ENCODE data around the gene RABGAP1L.

RABGAP1L gene

DNA sequence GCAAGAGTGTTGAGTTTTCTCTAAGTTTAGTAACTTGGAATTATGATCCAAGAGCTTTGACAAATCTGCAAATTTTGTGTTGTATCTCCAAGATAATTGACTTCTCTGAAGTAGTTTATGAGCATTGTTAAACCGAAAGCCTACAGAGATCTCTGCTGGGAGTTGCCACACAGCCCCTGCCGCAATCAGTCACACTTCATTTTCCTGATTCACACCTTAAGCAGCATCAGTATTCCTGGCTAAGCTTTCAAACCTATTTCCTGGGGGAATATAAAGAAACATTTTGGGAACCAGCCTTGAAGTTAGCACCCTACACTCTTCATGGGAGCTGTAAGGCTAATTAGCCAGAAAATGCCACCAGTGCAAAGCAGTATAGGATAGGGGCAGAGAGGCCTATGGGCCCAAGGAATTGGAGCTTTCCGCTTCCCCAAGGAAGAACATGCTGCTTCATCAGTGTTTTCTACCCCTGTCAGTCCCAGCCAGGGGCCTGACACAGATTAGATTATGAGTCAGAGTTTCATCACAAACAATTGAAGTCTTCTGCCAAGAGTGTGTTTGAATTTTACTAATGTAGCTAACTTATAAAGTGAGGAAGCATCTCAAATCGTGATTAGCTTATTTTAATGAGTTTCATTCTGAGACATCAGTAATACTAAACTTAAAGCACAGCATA lies 817.3 kb downstream of the RABGAP1L start:
- DNase-seq = no peak

DNA sequence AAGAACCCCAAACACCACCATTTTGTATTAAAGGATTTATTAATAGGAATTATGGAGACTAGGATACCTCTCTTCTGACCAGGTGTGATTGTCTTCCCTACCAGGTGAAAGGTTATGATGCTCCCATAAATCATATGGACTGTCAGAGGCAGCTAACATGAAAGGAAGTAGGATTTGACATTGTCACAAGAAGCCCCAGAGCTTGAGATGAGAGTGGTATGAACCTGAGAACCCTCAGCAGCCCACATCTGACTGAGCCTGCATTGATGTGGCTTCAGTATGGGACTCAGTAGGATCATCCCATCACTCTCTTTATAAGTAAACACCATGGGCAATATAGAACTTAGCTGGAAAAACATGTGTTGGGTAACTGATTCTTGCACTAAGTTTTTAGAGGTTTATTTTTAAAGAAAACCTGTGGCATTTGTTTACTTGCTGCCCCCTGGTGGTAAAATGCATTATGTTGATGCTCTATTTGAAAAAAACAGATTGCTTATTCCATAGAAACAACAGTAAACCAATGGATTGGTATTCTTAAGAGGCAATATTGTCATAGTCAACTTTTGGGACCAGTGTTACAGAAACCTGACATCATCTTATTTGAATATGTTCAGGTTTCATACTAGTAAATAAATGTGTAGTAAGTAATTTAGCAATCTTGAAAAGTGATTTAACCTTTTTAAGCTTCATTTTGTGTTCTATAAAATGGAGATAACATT lies 823.8 kb downstream of the RABGAP1L start:
- peak; percentile 32 for DNase-seq

DNA sequence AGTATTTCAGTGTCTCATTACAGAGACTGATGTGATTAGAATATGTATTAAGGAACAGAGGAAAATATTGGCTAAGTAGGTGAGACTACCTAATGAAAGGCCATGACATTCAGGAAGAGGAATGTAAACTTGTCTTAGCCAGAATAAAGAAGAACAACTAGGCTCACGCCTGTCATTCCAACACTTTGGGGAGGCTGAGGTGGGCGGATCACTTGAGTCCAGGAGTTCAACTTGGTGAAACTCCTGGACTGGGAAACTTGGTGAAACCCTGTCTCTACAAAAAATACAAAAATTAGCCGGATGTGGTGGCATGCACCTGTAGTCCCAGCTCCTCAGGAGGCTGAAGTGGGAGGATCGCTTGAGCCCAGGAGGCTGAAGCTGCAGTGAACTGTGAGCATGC lies 825.6 kb downstream of the RABGAP1L start:
- no peak for DNase-seq

DNA sequence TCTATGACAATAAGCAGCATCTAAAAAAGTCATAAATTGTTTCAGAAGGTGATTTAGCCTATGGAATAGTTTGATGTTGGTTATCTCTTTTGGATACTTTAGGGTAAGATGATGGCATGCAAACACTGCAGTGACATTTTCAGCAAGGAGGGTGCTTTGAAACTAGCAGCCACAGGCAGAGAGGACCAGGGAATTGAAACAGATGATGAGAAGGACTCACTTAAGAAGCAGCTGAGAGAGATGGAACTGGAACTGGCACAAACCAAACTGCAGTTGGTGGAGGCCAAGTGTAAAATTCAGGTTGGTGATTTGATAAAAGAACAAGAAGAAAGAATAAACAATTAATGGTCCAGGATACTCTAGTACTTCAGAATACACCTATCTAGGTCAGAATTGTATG lies 829.2 kb downstream of the RABGAP1L start:
- no peak for DNase-seq

DNA sequence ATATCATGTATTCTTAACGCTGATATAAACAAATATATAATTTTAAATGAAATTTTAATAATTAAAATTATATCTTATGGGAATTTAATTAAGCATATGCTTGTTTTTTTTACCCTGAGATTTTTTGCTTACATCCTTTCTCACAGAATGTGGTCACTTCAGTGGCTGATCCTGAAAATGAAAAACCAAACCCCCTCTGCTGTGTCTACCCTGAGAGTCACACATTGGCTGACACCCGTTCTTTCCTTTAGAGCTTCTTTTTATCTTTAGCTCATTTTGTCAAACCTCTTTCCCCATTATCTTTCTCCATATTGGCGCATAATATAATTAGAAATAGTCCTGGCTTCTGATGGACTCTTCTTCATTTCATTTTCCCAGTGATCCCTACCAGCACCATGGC lies 829.7 kb downstream of the RABGAP1L start:
- no peak for DNase-seq

DNA sequence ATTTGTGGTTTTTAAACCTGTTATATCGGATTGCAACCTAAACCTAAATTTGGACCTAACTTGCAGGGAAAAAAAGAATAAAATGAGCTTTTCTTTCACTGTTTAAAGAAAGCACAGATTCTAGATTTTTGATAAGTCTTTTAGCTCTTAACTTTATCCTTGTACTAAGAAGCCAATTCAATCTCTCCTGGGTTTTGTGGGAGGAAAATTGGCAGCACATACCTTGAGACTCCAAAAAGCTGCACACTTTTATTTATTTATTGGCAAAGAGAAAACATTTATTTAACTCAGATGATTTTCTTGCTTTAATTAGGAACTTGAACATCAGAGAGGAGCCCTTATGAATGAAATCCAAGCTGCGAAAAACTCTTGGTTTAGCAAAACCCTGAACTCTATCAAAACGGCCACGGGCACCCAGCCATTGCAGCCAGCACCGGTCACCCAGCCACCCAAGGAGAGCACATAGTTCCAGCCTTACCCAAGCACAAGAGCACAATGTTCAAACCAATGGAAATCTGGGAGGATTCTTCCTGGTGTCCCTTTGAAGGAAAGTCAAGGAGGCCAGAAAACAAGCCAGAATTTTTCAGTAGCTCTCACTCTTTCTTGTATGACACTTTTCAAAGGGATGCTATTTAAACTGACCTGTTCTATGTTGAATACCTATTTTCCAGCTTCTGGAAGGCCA lies 830.4 kb downstream of the RABGAP1L start:
- DNase-seq = no peak

DNA sequence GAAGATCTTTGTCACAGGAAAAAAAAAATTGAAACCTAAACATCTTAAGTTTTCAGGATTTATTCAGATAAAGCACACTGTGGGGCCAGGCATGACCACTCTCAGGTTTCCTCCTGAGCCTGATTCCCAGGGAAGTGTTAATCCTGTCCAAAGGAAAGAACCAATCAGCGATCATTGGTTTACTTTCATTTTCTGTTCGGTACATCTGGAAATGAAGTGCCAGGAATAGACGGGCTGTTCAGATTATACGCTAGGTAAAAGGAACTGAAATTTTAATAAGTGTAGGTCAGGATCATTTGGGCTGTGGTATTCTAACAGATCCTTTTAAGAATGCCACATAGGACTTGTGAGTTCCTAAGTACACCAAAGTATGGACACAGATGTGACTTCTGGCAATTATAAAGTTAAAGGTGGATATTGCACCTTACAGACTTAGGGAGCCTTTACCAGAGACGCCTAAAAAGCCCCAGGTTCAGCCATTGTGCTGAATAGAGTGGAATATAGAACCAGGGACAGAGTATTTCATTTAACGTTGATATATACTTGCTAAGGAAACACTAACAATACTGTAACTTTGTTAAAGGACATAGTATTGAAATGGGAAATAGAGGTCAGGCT lies 831.2 kb downstream of the RABGAP1L start:
- DNase-seq = no peak

DNA sequence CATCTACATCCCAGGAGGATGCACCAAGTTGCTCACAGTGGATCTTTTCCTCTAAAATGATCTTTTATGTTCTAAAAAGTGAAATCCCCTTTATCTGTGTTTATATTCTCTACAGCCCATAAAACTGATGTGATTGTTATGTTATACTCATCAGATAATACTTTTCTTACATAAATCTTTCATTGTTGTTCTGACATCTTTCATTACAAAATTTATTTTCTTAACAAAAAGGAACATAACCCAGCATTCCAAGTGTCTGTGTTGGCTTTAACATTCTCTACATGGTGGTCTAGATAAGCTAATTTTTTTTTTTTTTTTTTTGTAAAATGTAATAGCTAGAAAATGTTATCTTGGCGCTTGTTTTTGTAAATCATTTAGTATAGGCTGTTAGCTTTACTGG lies 832.2 kb downstream of the RABGAP1L start:
- DNase-seq = no peak

DNA sequence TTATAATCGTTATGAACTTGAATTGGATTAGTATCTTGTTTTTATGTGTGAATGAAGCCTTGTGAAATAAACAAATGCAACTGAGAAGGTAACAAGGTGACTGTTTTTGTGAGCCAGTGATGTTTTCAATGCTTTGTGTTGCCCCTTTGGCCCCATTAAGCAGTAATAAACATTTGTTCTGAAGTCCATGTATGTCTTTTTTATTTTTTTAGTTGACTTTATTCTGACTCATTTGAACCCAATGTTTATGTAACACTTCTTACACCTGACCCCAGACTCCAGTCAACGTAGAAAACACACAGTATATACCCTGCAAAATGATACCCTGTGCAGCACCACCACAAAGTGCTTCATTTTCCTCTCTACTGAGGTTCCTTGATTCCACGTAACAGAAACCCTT lies 835.8 kb downstream of the RABGAP1L start:
- DNase-seq = no peak

DNA sequence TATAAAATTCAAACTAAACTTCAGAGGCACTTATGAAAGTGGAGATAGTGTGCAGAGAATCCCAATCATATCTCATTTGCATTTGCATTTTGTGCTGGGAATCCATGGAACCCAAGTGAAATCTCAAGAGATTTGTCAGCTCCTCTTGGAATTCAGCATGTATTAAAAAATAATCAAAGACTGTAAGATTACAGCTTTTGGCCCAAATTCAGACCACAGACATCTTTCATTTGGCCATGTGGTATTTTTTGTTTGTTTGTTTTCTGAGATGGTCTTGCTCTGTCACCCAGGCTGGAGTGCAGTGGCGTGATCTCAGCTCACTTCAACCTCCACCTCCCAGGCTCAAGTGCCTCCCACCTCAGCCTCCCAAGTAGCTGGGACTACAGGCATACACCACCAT lies 836.6 kb downstream of the RABGAP1L start:
- DNase-seq = no peak

DNA sequence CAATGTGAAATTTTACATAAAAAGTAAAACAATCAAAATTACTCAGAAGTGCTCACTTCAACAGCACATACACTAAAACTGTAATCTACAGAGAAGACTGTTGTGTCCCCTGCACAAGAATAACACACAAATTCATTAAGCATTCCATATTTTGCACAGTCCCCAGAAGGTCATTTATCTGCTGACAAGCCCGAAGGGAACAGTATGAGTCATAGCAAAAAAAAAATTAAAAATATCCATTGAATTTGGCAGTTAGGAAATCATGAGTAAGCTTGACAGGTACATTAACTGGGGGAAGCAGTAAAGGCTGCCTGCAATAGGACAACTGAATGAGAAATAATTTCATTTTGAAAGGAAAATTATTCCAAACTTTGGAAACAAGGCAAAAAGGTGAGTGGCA lies 837.2 kb downstream of the RABGAP1L start:
- DNase-seq = no peak

DNA sequence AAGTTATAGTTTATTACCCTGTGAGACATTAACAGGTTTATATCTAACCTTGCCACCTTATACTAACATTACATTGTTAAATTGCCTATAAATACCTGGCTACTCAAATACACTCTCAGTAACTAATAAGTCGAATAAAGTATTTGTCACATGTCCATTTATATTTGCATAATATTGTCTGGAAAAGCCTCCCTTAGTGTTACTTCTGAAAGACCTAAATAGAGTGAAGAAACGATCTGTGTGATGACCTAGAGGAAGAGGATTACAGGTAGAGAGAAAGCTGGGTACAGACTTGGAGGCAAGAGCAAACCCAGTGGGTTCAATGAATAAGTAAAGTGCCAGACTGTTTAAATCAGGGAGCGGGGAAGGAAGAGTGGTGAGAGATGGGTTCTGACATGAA lies 837.7 kb downstream of the RABGAP1L start:
- DNase-seq = no peak

DNA sequence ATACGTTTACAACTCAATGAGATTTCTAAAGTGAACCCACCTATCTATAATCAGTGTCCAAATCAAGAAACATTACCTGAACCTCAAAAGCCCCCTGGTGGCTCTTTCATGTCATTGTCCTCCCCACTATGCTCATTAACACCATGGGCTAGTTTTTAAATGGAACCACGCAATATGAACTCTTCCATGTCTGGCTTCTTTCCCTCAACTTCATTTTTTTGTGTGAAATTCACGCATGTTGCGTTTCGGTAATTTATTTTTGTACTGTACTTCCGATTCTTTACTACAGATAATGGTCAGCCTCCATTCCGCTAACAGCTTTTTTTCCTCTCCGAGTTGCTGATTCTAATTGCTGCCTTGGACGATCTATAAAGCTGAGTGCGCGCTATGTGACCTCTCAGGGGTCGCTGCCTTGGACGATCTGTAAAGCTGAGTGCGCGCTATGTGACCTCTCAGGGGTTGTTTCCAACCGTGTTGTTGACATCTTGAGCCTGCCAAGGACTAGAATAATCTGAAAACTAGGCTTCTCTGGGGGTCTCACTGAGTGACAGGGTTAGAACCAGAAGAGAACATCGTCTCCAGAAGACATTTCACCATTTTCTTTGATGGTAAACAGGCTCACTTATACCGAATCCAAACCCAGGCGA lies 839.4 kb downstream of the RABGAP1L start:
- peak; percentile 93 for DNase-seq

DNA sequence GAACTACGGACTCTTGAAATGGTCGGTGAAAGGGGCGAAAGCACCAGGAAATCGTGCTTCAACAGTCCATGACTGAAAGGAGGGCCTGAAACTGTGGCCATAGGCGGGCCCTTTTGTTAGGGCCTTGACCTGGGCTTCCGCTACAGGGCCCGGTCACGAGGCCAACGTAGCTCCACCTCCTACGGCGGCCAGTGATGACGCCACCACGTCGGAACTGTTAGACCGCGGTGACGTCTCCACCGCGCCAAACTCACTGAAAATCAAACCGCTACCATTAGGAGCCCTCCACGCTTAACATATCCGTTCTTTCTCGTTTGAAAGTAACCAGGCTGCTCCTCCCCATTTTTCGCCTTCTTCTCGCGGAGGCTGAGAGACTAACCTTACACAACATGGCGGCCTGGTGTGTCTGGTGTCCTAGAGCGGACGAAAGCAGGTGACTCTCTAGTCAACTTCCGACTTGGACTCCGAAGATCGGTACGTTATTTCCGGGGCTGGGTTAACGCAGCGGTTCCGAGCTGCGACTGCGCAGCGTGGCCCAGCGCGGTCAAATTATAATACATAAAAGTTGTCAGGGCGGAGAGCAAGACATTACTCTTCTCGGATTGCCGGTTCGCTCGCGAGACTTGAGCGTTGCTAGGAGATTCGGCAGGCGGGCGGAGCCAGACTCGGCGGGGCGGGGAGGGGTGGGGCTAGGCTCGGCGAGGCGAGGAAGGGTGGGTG lies 840.1 kb downstream of the RABGAP1L start:
- peak; percentile 99 for DNase-seq

DNA sequence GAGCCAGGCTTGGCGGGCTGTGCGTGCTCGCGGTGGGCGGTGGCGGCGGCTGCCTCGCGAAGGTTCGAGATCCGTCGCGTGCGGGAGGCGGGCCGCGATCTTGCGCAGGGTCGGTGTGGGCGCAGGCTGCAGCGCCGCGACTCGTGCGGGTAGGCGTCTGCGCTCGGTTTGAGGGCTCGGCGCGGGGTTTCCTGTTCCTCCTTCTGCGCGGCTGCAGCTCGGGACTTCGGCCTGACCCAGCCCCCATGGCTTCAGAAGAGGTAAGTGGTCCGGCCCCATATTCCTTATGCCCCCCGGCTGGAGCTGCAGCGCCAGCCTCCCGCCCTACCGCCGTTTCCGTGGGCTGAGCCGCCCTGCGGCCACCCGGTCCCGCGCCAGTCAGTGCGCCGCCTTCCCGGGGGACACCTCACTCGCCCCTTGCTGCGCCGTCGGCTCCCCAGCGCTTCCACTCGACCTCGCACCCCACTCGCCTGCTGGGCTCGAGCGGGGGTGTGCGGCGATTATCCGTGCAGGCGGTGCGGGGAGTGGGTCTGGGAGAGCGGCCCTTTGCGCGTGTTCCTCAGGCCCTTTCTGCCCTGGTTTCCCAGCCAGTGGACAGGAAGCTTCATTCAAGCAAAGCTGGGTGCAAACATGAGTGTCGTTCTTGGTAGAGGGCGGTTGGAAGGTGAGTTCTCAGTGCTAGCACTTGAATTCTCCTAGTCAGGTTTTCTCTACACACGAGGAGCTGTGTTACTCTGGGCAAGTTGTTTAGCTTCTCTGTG lies 840.8 kb downstream of the RABGAP1L start, which contains the start of gene CACYBP:
CACYBP (plus strand) TSS at position 12 of the 761 bp plus-strand sequence; CDS start at position 246, 234 bp downstream.
- peak; percentile 78 for DNase-seq

DNA sequence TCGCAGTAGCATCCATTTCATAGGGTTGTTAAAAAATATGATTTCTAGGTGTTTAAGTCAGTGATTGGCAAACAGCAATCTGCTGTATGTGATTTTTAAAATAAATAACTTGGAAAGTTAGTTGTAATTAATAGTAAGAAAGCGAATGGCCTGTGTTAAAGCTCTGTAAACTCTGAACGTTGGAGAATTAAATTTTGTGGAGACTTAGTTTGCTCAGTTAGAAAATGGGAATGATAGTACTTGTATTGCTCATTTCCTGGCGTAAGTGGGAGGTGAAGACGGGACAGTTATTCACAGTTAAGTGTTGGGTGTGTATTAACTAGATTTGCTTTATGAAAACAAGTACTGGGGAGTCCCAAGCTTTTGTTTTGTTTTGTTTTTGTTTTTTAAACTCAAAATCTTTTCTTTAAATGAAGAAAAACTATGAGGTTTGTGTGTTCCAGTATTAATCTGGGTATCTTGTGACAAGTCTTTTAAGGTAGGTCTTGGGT lies 841.4 kb downstream of the RABGAP1L start:
- DNase-seq = no peak

DNA sequence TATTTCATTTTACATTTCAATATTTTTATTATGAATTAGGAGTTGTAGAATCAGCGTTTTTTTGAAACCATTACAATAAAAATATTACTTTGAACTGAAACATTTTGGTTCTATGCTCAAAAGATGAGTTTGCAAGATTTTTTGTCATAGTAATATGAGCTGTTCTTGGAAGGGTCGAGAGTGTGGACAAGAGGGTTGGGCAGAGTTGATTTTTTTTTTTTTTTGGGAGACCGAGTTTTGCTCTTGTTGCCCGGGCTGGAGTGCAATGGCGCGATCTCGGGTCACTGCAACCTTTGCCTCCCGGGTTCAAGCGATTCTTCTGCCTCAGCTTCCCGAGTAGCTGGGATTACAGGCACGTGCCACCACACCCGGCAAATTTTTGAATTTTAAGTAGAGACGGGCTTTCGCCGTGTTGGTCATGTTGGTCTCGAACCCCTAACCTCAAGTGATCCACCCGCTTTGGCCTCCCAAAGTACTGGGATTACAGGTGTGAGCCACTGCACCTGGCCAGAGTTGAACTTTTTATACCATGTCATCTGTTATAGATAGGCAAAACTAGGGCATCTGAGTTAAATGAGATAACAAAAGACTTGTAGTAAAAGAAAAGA lies 843.7 kb downstream of the RABGAP1L start:
- no peak for DNase-seq

DNA sequence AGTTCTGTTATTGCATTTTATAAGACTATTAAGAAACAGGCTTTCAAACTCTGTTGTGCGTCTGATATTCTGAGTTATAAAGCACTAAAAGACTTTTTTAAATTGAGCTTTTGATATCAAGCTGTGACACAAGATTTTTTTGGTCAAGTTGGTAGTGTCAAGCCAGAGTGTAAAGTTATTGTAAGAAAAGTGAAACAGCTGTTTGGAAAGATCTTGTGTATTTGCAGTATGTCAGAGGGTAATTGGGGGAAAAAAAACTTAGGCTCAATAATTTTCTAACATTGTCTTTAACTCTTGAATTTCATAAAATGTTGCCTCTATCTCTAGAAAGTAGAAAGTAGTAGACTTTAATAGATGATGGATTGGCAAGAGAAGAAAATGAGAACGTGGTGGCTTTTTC lies 844.2 kb downstream of the RABGAP1L start:
- no peak for DNase-seq

DNA sequence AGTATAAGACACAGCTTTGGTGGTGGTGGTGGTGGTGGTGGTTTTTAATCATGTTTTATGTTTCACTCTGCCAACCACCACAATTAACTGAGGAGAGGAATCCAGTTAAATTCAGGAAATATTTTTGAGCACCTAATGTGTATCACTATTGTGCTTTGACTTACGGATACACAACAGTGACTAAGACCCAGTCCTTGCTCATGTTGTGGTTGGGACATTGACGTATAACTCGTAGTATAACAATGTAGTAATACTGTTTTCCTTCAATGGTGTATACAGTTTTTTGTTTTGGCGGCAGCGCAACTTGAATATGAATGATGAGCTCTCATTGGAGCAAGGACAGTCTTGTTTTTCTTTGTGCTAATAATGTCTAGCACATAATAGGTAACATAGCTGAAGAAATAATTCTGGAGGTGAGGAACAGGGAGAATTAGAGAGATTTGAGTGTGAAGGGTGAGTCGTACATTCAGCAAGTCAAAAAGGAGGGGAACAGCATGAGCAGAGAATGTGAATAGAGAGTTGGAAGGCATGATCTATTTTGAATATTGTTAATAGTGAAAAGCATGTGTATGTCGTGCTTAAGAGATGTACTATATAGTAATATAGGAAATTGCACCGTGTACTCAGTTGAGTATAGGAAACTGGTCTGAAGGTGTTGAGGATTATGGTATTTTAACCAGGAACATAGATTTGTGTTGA lies 845.9 kb downstream of the RABGAP1L start:
- DNase-seq = no peak

DNA sequence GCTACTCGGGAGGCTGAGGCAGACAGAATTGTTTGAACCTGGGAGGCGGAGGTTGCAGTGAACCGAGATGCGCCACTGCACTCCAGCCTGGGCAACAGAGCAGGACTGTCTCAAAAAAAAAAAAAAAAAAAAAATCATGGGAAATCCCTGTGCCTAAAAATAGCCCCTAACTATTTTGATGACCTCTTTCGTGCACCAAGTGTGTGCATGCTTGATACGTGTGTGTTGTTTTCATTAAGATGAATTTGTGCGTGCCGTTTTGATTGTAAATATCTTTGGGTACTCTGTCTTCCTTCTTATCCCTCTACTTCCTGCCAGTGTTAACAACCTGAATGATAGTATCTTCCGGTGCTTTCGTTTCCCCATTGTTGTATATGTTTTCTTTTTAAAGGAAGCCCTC lies 850.2 kb downstream of the RABGAP1L start:
- DNase-seq = no peak
